GM19351 (cell line): ENCODE results near the gene MT2A.

Experiments
- ATAC-seq: cut with Tn5 transposase; IDR thresholded peaks from one replicate; pipeline ENCODE4 v1.9.1; 2021; ENCODE audit warnings: mild to moderate bottlenecking, moderate library complexity; ENCODE audit not compliant: unreplicated experiment

MT2A gene

DNA sequence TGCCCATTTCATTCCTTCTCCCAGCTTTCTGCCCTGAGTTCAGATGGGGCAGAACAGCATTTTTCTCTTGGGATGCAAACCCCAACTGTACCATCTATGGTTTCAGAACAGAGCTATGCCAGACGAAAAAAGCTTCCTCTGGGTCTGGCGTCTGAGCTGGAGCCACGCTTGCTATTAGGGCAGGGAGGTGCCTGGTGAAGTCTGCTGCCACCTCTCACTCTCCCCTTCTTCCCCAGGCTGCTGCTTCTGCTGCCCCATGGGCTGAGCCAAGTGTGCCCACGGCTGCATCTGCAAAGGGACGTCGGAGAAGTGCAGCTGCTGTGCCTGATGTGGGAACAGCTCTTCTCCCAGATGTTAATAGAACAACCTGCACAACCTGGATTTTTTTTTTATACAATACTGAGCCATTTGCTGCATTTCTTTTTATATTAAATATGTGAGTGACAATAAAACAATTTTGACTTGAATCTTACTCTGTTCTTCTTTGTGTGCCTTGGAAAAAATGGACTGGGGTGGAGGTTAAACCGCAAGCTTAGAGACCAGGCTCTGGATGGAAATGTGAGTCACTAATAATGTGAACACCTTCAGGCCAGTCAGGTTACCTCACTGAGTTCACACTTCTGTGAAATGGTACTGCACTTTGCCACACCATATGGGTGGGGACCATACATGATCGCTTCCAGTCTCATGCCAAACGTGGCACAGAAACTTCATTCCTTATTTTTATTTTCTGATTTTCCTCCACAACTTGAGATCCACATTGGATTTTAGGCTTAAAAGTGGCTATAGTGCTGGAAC lies 28.4 kb downstream of the MT2A start:
- no peak for ATAC-seq

DNA sequence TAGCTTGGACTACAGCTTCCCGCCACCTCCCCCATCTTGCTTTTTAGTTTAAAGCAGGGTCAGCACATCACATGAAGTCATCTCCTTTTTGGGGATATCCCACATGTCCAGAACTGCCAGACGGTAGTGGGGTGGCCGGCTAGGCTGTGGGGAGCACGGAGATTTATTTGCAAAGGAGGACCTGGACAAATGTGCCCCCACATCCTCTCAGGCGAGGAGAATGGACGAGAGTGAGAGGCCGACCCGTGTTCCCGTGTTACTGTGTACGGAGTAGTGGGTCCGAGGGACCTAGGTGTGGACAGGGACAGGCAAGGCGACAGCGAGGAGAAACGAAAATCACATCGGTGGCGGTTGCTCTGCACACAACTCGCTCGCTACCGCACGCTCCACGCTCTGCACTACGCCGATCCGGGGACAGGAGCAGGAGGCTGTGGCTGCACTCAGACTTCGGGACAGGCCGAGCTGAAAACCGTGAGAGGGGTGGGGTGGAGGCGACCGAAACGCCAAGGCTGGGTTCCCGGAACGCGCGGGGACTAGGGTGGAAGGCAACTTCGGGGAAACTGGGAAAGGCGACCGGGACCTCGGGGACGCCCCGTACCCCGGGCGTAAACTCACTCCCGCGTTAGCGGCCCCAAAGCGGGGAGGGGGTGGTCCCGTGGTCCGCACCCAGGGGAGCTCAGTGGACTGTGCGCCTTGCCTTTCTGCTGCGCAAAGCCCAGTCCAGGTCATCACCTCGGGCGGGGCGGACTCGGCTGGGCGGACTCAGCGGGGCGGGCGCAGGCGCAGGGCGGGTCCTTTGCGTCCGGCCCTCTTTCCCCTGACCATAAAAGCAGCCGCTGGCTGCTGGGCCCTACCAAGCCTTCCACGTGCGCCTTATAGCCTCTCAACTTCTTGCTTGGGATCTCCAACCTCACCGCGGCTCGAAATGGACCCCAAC lies 29.7 kb downstream of the MT2A start, which contains the start of gene MT1A:
Gene MT1A (plus strand): TSS at position 853 of the 937 bp plus-strand sequence. CDS start 73 bp downstream, at position 926.
- no peak for ATAC-seq

DNA sequence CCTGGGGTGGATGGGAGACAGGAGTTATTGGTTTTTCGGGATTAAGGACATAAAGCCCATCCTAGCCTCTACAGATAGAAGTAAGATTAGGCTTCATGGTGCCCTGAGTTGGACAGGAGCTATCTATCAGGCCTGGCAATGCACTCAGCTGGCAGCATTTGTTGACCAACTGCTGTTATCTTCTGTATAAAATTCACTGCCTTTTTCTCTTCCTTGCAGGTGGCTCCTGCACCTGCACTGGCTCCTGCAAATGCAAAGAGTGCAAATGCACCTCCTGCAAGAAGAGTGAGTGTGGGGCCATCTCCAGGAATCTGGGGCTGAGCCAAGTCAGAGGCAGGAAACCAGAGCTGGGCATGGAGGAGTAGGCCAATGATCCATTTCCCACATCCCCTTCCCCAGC lies 30.7 kb downstream of the MT2A start:
- no peak for ATAC-seq

DNA sequence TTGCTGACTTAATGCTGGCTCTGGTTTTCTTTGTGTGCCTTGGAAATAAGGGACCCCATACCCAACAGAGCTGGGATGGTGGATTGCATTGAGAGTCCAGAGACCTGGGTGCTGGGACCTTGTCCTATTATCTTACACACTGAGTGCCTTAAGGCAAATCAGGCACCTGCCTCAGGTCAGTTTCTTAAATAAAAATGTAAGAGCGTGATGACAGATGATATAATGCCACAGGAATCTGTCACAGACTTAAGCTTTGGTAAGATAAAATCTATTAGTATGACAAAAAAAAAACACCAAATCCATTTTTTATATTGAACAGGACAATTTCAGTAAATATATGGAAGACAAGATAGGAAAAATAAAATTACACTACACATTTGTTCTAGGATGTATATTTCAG lies 31.7 kb downstream of the MT2A start:
- no peak for ATAC-seq

DNA sequence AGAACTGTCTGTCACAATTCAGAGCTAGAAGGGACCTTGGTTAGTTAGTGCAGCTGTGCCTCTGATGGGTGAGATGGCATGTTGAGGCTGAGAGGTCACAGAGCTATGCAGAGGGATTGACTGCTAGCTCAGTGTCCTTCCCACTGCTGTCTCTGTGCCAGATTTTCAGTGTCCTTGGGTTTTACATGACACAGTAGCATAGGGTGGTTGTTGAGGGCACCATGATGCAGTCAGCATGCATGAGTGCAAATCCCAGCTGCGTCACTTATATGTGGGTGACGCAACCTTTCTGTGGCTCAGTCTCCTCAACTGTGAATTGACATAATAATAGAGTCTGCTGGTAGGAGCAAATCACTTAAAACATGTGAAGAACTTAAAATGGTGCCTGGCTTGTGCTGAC lies 32.8 kb downstream of the MT2A start:
- no peak for ATAC-seq

DNA sequence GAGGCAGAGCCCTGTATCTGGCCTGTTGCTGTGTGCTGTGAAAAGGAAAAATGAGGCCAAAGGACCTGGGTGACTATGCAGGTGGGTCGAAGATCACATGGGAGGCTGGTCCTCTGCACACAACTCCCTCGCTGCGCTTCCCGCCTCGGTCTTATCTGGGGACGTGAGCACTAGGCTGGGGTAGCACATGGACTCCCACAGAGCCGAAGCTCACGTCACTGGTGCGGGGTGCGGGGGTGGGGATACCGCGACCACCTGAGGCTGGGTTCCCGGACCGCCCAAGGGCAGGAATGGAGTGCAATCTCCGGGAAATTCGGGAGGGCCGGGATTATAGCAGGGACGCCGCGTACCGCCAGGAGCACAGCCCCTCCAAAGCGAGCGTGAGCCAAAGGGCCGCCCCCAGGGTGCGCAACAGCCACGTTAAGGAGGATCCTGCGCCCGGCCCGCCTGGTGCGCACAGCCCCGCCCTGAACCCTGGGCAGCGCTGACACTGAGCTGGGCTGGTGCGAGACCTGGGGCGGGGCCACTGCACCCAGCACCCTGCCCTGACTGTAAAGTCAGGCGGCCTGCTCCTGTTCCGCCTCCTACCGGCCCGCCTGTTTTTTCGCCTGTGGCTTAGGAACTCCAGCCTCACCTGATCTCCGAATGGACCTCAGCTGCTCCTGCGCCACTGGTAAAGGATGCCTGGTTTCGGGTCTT lies 34.8 kb downstream of the MT2A start:
- peak; percentile 89 for ATAC-seq

DNA sequence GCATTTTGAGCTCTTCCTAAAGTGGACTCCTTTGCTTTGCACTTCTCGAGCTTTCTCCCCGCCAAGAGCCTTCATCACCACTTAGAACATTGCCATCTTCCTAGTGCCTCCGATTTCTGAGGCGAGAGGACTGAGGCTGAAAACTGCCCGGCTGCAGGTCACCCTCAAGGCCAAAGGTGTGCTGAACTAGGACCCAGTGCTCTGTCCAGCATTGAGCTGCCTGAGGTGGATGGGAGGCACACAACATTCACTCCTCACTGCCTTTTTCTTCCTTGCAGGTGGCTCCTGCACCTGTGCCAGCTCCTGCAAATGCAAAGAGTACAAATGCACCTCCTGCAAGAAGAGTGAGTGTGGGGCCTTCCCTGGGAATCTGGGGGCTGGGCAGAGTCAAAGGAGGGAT lies 35.4 kb downstream of the MT2A start:
- no peak for ATAC-seq

DNA sequence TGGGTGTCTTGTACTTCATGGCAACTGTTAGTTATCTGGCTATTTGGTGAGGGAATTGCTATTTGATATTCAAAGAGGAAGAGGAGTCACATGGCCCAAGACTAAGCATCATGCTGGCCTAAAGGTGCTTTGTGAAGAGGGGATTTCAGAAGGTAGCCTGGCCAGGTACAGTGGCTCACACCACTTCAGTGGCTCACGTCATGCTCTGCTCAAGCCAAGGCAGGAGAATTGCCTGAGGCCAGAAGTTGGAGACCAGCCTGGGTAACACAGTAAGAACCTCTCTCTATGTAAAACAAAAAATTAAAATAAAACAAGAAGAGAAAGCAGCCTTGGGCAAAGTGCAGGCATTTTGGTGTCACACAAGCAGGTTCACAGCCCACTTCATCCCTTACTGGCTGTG lies 36.9 kb downstream of the MT2A start:
- ATAC-seq: no peak

DNA sequence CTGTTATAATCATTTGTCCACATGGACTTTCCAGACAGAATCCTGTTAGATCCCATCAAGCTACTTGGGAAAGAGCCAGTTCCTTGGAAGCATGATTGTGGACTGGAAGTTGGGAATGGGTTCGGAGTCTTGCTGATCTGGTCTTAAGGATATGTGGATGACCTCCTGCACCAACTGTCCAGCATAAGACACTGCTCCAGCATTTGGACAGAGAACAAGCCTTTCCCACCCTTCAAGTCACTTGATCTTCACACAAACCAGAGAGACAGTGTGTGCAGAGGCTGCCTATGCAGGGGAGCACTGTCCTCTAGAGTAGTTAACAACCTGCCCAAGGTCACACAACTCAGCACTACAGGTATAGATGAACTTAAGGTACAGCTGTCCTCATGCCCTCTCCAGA lies 37.5 kb downstream of the MT2A start:
- no peak for ATAC-seq

DNA sequence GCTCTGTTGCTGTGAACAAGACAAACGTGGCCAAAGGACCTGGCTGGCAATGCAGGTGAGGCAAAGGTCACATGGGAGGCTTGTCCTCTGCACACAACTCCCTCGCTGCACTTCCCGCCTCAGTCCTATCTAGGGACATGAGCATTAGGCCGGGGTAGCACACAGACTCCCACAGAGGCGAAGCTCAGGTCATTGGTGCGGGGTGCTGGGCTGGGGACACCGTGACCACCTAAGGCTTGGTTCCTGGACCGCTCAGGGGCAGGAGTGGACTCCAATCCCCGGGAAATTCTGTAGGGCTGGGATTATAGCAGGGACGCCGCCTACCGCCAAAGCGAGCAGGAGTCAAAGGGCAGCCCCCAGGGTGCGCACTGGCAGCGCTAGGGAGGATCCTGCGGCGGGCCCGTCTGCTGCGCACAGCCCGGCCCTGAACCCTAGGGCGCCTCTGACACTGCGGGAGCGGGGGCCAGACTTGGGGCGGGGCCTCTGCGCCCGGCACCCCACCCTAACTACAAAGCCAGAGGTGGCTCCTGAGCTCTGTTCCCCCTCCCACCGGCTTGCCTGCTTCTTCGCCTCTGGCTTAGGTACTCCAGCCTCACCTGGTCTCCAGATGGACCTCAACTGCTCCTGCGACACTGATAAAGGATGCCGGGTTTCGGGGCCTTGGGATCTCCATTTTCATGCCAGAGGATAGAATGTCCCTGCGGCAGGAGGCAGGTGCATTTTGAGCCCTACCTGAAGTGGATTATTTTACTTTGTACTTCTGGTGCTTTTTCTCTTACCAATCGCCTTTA lies 39.5 kb downstream of the MT2A start:
- no peak for ATAC-seq

DNA sequence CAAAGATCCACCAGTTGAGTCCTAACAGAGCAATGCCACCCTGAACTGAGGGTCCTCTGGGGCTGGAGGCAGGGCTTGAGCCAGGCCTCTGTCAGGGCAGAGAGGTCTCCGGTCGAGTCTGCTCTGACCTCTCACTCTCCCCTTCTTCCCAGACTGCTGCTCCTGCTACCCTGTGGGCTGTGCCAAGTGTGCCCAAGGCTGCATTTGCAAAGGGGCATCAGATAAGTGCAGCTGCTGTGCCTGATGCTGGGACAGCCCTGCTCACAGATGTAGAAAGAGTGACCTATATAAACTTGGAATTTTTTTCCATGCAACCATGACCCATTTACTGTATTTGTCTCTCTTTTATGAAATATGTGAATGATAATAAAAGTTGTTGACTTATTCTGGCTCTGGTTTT lies 40.9 kb downstream of the MT2A start:
- ATAC-seq: no peak

DNA sequence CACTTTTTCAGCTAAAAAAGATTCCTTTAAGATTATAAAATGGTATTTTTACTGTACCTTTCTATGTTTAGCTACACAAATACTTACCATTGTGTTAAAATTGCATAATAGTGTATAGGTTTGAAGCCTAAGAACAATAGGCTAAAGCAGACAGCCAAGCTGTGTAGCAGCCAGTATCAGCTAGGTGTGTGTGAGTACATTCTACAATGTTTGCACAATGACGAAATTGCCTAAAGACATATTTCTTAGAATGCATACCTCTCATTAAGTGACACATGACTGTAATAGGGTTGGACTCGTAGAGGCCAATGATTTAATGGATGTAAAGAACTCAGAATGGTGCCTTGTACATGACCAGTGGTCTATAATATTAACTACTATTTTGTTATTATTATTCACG lies 41.4 kb downstream of the MT2A start:
- ATAC-seq: no peak

DNA sequence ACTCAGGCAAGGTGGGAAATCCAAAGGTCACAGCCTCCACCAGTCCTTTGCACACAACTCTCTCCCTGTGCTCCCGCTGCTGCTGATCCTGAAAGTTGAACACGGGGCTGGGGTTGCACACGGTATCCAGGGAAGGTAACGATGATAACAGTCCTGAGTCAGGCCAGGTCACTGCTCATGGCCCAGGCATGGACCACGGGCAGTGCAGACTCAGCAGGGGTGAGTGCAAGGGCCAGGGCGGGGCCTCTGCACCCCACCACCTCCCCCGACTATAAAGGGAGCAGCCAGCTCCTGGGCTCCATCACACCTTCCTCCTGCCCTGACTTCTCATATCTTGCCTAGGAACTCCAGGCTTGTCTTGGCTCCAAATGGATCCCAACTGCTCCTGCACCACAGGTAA lies 43.2 kb downstream of the MT2A start, which contains the start of gene MT1B:
Gene MT1B (plus strand): TSS at position 301 of the 400 bp plus-strand sequence. CDS start 68 bp downstream, at position 369.
- ATAC-seq: no peak

DNA sequence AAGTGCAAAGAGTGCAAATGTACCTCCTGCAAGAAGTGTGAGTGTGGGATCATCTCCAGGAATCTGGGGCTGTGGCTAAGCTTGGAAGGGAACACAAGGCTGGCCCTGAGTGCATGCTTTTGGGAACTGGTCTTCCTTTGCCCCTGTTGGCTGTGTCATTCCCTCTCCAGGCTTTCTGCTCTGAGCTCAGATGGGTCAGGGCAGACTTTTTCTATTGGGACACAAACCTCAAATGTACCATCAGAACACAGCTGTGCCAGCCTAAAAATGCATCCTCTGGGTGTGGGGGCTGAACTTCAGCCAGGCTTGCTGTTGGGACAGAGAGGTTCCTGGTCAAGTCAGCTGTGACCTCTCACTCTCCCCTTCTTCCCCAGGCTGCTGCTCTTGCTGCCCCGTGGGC lies 44.2 kb downstream of the MT2A start:
- ATAC-seq: no peak

DNA sequence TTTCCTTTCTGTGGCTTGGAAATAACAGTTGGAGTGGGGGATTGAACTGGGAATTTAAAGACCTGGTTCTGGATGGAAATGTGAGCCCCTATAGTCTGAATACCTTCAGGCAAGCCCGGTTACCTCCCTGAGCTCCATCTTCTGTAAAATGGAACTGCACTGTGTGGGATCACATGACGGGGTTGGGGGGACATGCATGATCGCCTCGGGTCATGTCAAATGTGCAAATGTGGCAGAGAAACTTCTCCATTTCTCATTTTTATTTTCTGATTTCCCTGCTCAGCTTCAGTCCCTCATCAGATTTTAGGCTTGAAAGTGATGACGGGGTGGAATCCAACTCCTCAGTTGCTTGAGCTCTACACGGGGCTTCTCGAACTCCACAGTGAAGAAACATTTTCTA lies 44.8 kb downstream of the MT2A start:
- no peak for ATAC-seq

DNA sequence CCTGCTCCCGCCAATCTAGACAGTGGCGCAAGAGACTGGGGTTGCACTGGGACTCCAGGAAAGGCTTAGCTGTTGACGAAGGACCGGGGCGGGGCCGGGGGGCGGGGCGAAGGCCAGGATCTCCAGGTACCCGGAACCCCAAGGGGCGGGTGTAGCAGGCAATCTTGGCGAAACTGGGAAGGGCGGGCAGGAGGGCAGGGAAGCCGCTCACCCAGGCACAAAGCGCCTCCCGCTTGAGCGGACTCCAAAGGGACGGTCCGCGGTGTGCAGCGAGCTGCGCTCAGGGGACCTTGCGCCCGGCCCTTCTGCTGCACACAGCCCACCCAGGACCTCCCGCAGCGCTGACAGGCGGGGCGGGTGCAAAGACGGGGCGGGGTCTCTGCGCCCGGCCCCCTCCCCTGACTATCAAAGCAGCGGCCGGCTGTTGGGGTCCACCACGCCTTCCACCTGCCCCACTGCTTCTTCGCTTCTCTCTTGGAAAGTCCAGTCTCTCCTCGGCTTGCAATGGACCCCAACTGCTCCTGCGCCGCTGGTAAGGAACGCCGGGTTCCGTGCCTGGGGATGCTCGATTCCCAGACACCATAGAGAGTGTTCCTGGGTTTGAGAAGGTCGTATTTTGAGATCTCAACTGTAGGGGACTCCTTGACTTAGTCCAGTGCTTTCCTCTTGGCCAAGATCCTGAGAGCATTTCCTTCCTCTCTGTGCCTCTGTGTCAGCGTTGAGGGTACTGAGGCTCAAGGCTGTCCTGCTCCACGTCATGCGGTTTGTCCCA lies 49.4 kb downstream of the MT2A start, which contains the start of gene MT1F:
Gene MT1F (plus strand): TSS at position 405 of the 772 bp plus-strand sequence. CDS start 100 bp downstream, at position 505.
- ATAC-seq: no peak

DNA sequence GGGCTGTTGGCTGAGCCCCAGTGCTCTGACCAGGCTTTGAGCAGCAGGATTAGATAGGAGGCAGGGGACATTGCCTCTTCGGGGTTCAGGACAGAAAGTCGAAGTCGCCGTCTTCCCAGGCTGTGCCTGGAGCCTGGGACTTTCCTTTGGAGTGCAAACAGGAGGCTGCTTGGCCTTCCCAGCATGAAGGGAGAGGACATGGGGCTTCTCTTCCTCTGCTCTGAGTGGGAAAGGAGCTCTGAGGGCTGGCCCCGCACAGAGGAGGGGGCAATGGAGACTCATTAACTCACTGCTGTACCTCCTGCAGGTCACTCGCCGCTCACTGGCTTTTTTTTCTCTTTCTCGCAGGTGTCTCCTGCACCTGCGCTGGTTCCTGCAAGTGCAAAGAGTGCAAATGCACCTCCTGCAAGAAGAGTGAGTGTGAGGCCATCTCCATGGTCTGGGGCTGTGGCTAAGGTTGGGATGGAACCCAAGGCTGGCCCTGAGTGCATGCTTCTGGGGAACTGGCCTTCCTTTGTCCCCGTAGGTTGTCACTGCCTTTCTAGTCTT lies 50.0 kb downstream of the MT2A start:
- no peak for ATAC-seq
